ENCODE data around the gene ZBTB8A.

DNA sequence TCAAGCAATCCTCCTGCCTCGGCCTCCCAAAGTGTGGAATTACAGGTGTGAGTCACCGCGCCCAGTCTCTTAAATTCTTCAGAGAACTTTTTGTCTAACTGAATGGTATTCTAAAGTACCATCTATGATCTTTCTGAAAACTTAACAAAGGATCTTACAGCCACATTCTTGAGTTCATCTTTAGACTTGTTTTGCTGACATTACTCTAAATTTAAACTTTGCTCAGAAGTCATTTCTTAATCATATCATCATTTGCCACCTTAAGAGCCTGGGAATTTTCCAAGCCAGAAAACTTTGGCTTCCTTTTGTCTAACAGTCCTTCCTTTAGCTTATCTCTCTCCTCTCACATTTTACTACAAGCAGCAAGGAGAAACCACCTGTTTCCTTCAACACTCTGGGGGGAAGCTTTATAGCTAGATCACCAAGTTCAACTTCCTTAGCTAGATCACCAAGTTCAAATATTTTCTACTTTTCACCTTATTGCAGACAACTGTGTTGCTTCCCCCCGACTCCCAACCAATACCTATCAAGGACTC is 5.4 kb upstream of the ZBTB8A start:
- TF ChIP-seq, protein P1, sequence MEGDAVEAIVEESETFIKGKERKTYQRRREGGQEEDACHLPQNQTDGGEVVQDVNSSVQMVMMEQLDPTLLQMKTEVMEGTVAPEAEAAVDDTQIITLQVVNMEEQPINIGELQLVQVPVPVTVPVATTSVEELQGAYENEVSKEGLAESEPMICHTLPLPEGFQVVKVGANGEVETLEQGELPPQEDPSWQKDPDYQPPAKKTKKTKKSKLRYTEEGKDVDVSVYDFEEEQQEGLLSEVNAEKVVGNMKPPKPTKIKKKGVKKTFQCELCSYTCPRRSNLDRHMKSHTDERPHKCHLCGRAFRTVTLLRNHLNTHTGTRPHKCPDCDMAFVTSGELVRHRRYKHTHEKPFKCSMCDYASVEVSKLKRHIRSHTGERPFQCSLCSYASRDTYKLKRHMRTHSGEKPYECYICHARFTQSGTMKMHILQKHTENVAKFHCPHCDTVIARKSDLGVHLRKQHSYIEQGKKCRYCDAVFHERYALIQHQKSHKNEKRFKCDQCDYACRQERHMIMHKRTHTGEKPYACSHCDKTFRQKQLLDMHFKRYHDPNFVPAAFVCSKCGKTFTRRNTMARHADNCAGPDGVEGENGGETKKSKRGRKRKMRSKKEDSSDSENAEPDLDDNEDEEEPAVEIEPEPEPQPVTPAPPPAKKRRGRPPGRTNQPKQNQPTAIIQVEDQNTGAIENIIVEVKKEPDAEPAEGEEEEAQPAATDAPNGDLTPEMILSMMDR (IDR thresholded peaks at IDR 0.05): no peak
- TF ChIP-seq POLR2A (IDR thresholded peaks at IDR 0.05): no peak
